ENCODE measurements around the gene CNEP1R1.

DNA sequence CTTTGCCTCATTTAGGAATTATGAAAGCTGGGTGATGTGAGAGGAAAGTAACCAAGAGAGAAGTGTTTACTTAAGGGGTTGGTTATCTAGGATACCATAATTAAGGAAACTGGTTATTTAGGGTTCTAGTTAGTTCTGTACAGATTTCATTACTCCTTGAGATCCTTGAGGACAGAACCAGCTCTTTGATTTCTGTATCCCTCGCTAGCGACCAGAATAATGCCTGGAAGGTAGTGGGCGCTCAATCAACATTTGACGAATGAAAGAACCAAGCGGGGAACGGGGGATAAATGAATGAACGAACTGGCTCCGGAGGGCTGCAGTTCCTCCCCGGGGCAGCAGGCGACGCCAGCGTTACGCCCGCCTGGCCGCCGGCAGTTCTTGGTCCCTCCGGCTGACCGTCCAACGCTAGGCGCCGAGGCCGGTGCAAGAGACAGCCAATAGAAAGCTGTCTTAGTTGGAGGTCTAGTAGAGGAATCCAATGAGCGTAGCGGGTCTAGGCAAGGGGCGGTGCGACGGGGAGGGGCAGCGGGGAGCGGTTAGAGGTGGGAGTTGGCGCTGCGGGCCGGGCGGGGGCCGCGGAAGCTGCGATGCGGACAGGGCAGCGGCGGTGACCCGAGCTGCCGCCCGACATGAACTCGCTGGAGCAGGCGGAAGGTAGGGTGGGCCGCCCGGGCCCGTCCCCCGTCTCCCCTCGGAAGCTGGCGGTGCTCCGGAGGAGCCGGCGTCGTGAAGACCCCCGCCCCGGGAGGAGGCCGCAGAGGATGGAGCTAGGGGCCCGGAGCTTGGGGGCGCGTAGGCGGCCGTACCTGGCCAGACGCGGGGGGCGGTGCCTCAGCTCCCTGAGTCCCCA is at the start of gene CNEP1R1:
- no peak for TF ChIP-seq EZH2 (IDR thresholded peaks at IDR 0.05; ENCODE audit: low read length, unreplicated experiment)
- TF ChIP-seq, protein P1, sequence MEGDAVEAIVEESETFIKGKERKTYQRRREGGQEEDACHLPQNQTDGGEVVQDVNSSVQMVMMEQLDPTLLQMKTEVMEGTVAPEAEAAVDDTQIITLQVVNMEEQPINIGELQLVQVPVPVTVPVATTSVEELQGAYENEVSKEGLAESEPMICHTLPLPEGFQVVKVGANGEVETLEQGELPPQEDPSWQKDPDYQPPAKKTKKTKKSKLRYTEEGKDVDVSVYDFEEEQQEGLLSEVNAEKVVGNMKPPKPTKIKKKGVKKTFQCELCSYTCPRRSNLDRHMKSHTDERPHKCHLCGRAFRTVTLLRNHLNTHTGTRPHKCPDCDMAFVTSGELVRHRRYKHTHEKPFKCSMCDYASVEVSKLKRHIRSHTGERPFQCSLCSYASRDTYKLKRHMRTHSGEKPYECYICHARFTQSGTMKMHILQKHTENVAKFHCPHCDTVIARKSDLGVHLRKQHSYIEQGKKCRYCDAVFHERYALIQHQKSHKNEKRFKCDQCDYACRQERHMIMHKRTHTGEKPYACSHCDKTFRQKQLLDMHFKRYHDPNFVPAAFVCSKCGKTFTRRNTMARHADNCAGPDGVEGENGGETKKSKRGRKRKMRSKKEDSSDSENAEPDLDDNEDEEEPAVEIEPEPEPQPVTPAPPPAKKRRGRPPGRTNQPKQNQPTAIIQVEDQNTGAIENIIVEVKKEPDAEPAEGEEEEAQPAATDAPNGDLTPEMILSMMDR (conservative IDR thresholded peaks at IDR 0.05; ENCODE audit: low read depth, low read length) = peak; percentile 91
